ENCODE results near the gene AP2S1. TPM values are rescaled to one million over a fixed set of nuclear protein-coding genes. Genes with fewer than 3 reads are reported as not detected.

The AP2S1 gene
- total and polyA plus RNA-seq, 3 donors from 2014 or later: 121 to 140 (median 127) TPM

- intact Hi-C loops (cut with DNase I; ENCODE audit: low total_unique reads): no loop called here
- DNase-seq: no peak
- Histone ChIP-seq H3K9me3 (no peaks in the 10 kb centered on the region), H3K4me1 (no peaks in the 10 kb centered on the region), H3K27me3 (no peaks in the 10 kb centered on the region), H3K27ac (no peak overlapping the region), H3K36me3 (ENCODE audit: low read depth, missing control alignments) (no peaks in the 10 kb centered on the region), H3K4me3 (no peak overlapping the region)
- WGBS, 2 donors: 90 to 91% methylated on average over 11 of the region's 11 CpGs
- TF ChIP-seq POLR2A (IDR thresholded peaks at IDR 0.05): no peak
- TF ChIP-seq, protein P1, sequence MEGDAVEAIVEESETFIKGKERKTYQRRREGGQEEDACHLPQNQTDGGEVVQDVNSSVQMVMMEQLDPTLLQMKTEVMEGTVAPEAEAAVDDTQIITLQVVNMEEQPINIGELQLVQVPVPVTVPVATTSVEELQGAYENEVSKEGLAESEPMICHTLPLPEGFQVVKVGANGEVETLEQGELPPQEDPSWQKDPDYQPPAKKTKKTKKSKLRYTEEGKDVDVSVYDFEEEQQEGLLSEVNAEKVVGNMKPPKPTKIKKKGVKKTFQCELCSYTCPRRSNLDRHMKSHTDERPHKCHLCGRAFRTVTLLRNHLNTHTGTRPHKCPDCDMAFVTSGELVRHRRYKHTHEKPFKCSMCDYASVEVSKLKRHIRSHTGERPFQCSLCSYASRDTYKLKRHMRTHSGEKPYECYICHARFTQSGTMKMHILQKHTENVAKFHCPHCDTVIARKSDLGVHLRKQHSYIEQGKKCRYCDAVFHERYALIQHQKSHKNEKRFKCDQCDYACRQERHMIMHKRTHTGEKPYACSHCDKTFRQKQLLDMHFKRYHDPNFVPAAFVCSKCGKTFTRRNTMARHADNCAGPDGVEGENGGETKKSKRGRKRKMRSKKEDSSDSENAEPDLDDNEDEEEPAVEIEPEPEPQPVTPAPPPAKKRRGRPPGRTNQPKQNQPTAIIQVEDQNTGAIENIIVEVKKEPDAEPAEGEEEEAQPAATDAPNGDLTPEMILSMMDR (IDR thresholded peaks at IDR 0.05): no peak
Measured at GRCh38 chr19:46892252-46893179, 41.9 kb upstream of the AP2S1 start.

DNA sequence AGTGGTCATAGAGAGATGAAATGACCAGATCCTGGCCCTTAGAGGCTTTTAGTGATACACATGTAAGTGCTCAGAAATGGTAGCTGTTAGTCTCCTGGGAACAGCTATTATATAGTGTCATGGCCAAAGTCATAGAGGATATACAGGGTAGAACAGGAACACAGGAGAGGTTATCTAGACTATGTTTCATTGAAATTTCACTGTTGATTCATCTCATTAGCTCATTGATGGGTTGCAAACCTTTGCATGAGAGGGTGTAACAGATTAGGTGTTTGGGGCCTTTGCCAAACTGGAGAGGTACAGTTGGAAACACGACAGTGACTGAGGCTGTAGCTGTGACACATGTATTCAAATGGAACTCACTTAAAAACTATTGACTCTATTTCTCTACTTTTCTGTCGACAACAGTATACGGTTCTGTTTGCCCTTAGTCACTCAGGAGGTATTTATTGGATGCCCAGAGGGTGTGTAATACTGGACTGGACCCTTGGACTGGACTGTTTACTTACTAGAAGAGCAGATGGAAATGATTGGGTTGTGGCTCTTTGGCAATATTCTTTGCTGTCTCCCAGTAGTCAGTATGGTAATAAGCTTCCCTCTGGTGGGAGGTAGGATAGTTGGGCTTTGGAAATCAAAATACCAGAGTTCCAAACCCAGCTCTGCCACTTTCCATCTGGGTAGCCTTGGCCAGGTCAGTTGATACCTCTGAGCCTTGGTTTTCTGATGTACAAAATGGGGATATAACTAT, 40.0 kb upstream of the AP2S1 start:
- Histone ChIP-seq H3K4me1 (no peaks in the 10 kb centered on the region), H3K4me3 (no peak overlapping the region), H3K9me3 (no peaks in the 10 kb centered on the region), H3K27ac (no peak overlapping the region), H3K27me3 (no peaks in the 10 kb centered on the region), H3K36me3 (ENCODE audit: low read depth, missing control alignments) (no peaks in the 10 kb centered on the region)
- intact Hi-C loops (cut with DNase I; ENCODE audit: low total_unique reads): no loop called here
- DNase-seq: no peak
- 75% methylated on average over 3 of the region's 3 CpGs for WGBS, 2 donors
- TF ChIP-seq, protein P1 (IDR thresholded peaks at IDR 0.05): no peak
- no peak for TF ChIP-seq POLR2A (IDR thresholded peaks at IDR 0.05)

- Histone ChIP-seq H3K27ac (no peak overlapping the region), H3K36me3 (ENCODE audit: low read depth, missing control alignments) (no peaks in the 10 kb centered on the region), H3K27me3 (no peaks in the 10 kb centered on the region), H3K4me3 (no peak overlapping the region), H3K9me3 (no peaks in the 10 kb centered on the region), H3K4me1 (peaks cover 3% of the 10 kb centered on the region)
- no peak for DNase-seq
- no peak for TF ChIP-seq POLR2A (IDR thresholded peaks at IDR 0.05)
- TF ChIP-seq, protein P1 (IDR thresholded peaks at IDR 0.05): no peak
- WGBS, 2 donors: 96 to 97% methylated on average over 5 of the region's 5 CpGs
- intact Hi-C loops (cut with DNase I; ENCODE audit: low total_unique reads): no loop called here
Measured at GRCh38 chr19:46887240-46887782, 36.7 kb upstream of the AP2S1 start.

DNA sequence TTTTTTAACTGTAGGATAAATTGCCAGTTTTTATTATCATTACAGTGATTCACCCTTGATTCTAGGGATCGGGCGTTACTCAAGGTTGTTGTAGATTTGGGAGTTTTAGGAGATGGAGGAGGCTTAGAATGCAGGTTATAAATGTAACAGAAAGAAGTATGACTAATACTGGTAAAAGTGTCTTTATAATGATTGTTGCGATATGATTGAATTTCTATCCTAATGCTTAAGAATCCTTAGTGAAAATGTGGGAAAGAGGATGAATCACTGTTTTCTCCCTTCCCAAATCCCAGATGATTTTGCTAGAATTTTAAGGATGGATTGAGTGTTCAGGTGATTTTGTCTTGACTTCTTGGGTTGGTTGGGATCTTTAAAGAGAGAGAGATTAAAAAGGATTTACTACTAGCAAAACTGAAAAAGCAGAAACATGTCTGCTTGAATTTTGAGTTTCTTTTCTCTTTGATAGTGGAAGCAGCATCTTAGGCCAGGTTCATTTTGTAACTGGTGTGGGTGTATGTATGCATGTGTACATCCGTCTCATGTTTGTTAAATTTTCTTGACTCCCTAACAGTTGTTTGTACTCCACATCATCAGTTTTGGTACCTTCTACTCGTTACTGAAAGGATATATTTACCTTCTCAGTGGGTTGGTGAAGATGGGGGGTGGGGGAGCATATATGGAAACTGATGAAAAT, 36.0 kb upstream of the AP2S1 start:
- TF ChIP-seq, protein P1 (IDR thresholded peaks at IDR 0.05): no peak
- no peak for TF ChIP-seq POLR2A (IDR thresholded peaks at IDR 0.05)
- Histone ChIP-seq H3K36me3 (ENCODE audit: low read depth, missing control alignments) (no peaks in the 10 kb centered on the region), H3K27me3 (no peaks in the 10 kb centered on the region), H3K4me1 (peaks cover 3% of the 10 kb centered on the region), H3K4me3 (no peak overlapping the region), H3K27ac (no peak overlapping the region), H3K9me3 (no peaks in the 10 kb centered on the region)
- intact Hi-C loops (cut with DNase I; ENCODE audit: low total_unique reads): no loop called here
- no peak for DNase-seq
- 72 to 80% methylated on average over 5 of the region's 5 CpGs for WGBS, 2 donors
